HL-60/S4 treated with retinoic acid at 250 ng/mL for 4 days and 3 days (cell line): ENCODE measurements around the gene GLG1.
"Not testable (repeated sequence)": the region's sequence is repeated elsewhere in the genome, so short reads cannot be mapped to it uniquely, and the experiment has no call there.

Experiments used
- in situ Hi-C: fragments of 300-500 bp; cut with MboI; formaldehyde crosslinking; loops from 2 replicates; pipeline ENCODE4 v1.7.0; 2022; ENCODE audit warnings: low sequenced_read_pairs

GLG1 gene

GRCh38 chr16:74450967-74451760, 155.8 kb downstream of the GLG1 start:
- in situ Hi-C loops: no loop called here

GRCh38 chr16:74450236-74450635, 156.7 kb downstream of the GLG1 start:
- in situ Hi-C loops: no loop called here

- in situ Hi-C loops: no loop called here
These were observed 157.4 kb downstream of the GLG1 start for GRCh38 chr16:74449470-74449869.

GRCh38 chr16:74448990-74449389, 157.9 kb downstream of the GLG1 start:
- in situ Hi-C loops: no loop called here

- in situ Hi-C loops: no loop called here
These were observed 159.3 kb downstream of the GLG1 start for GRCh38 chr16:74447578-74447977.

GRCh38 chr16:74446866-74447265, 160.0 kb downstream of the GLG1 start:
- in situ Hi-C loops: no loop called here

- in situ Hi-C loops: not testable (repeated sequence)
These were observed 163.1 kb downstream of the GLG1 start for GRCh38 chr16:74443624-74444346.

- in situ Hi-C loops: no loop called here
These were observed 167.2 kb downstream of the GLG1 start for GRCh38 chr16:74439685-74440084.

DNA sequence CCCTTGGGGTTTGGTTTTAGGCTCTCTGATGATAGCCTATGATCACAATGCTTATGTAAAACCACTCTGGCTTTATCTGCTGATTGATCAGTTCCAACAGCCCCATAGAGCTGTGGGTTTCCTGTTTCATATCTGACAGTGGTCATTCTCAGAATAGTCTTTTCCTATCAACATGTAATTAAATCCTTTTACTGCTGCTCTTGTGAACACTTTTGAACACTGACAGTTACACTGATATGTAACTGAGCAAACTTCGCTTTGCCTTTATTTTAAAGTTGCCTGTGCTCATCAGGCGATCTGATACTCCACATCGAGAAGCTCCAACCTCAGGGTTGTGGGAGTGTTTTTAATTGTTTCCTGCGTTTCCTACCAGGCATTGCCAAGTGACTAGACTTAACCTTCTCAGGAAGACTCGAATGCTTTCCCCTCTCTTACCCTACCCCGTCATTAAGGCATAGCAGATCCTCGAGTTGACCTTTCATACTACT, 168.4 kb downstream of the GLG1 start:
- in situ Hi-C loops: no loop called here

DNA sequence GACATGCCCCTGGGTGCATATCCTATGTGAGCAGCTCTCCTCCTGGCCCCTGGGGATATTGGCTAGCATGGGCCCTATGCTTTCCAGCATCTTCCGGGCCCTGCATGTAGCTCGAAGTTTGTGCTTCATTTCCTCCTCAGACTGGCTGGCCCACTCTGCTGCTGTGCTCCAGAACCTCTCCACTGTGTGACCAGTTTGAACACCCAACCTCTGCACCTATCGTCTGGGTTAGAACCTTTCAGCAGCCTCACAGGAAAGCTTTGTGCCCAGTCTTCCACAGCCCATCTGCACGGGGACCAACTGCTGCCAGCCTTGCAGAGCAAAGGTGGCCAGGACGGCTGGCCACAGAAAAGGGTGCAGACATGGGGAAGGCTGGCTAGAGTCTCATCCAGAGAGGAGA, 175.4 kb downstream of the GLG1 start:
- in situ Hi-C loops: no loop called here

- in situ Hi-C loops: not testable (repeated sequence)
These were observed 176.7 kb downstream of the GLG1 start for GRCh38 chr16:74430036-74430712.

DNA sequence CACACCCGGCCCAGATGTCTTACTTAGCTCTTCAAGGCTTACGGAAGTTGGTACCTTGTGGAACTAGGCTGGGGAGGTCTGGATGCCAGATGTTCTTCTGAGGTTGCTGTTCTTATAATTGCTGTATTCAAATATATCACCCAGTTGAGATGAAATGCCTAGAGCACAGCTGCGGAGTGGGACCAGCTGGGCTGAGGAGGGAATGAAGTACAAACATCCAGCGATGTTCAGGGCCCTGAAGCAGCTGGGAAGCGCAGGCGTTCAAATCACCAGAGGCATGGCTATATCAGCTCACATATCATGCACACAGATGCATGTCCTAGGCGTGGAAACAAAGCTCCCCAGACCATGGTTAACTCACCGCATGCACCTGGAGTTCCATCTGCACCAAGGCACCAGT, 178.4 kb downstream of the GLG1 start:
- in situ Hi-C loops: not testable (repeated sequence)

DNA sequence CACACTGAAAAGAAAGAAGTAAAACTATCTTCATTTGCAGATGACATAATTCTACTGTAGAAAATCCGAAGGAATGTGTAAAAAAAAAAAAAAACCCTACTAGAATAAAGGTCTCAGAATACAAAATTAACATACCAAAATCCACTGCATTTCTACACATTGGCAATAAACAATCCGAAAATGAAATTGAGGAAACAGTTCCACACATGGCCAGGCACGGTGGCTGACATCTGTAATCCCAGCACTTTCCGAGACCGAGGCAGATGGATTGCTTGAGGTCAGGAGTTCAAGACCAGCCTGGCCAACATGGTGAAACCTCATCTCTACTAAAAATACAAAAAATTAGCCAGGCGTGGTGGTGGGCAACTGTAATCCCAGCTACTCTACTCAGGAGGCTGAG, 181.2 kb downstream of the GLG1 start:
- in situ Hi-C loops: not testable (repeated sequence)

DNA sequence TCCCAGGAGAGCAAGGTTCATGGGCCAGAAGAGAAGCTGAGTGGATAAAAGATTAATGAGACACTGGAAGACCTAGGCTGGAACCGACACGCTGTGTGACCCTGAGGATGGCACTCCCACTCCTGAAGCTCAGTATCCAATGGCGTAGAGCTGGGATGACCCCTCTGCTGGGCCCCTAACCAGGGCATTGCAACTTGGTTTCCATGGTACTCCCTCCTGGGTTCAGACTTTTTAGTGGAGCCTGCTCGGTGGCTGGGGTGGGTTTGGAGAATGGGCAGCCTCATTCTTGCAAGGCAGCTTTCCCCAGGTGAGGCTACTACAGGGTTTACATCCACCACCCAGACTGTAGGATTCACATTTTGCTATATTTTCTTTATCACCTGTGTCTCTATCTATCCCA, 183.2 kb downstream of the GLG1 start:
- in situ Hi-C loops: not testable (repeated sequence)

DNA sequence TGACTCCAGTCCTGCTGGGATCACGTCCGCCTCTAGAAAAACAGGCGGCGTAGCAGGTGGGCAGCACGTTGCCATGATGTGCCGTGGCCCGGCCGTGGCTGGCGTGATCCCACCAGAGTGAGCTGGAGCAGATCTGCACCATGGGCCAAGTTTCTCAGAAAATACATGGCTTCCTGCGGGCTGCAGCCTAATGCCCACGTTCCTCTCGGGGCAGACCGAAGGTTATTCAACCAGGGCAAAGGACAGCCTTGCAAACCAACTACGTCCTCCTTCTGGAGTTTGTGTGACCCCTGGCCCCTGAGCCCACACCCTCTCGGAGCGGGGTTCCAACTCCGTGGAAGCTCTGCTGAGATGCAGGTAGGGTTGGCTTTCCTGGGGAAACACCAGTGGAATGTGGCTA, 184.8 kb downstream of the GLG1 start:
- in situ Hi-C loops: not testable (repeated sequence)

- in situ Hi-C loops: not testable (repeated sequence)
These were observed 185.5 kb downstream of the GLG1 start for GRCh38 chr16:74421482-74421785.

GRCh38 chr16:74420612-74421481, 186.1 kb downstream of the GLG1 start, which contains the start of gene CLEC18B:
Gene CLEC18B, minus strand, starts transcription at chr16:74421478. Its CDS starts 208 bp downstream, at chr16:74421270.
- in situ Hi-C loops: not testable (repeated sequence)

GRCh38 chr16:74419811-74420210, 187.1 kb downstream of the GLG1 start:
- in situ Hi-C loops: not testable (repeated sequence)

- in situ Hi-C loops: not testable (repeated sequence)
These were observed 189.0 kb downstream of the GLG1 start for GRCh38 chr16:74417897-74418296.

- in situ Hi-C loops: not testable (repeated sequence)
These were observed 193.0 kb downstream of the GLG1 start for GRCh38 chr16:74413920-74414319.

DNA sequence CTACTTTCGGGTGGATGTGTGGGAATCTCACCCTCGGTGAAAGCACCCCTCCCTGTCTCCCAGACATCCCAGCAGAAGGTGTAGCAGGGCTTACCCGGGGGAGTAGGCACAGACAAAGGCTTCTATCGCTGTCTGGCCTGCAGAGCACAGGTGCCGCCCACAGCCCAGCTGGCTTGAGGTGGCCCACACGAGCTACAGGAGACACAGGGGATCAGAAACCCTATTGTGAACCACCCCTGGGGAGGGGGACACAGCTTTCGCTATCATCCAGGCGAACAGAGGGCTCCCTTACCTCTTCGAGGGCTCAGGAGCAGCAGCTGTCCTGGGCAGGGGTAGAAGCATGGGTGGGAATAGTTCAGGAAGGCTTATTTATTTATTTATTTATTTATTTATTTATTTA, 193.4 kb downstream of the GLG1 start:
- in situ Hi-C loops: not testable (repeated sequence)
